H4 (cell line): ENCODE results near the gene RPSA. TPM values are rescaled to one million over a fixed set of nuclear protein-coding genes. Genes with fewer than 3 reads are reported as not detected.
"Not testable (repeated sequence)": the region's sequence is repeated elsewhere in the genome, so short reads cannot be mapped to it uniquely, and the experiment has no call there.

Experiments
- DNase-seq: peaks from one replicate; pipeline ENCODE4 v3.0.0-alpha.2; 2015; ENCODE audit warnings: low spot score
- total RNA-seq: library from RNA; depleted of rRNA; stranded (reverse); fragments of >200 nt; shearing (Covaris generic); gene quantifications from 2 replicates; pipeline ENCODE4 v1.2.3, GENCODE V29; 2014; rRNA removed

RPSA gene
- total RNA-seq, result 2,268 and 2,637 TPM in 2 replicates

DNA sequence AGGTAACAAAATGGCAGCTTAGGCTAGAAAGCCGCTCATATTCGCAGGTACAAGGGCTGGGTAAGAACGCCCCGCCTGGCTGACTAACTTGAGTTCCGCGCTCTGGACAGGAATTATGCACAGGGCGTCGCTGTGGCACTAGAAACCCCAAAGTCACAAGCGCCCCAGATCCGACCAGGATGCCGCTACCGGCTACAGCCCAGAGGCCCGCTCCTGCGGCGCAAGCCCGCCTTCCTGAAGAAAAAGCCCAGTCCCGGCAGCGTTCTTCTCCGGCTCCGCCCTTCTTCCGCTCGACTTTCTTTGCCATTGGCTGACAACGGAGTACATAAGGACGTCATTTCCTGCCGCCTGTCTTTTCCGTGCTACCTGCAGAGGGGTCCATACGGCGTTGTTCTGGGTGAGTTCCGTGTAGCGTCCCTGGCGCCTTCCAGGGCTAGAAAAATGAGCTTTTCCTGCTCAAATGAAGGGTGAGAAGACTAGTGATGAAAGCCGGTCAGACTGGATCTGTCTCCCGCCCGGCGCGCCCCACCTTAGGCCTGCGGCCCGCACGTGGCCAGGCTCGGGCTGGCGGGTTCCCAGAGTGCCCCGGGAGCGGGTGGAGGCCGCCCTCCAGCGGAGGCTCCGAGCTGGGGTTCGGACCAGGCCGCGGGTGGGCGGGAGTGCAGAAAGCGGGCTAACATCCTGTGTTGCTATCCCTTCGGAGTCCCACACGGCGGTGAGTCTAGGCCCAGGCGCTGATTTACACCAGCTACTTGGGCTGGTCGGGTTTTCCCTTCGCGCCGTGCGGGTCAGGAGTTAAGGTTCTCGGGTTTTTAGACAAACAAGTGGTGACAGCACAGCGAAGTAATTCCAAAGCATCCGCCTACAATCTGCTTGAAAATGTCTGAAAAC is at the start of gene RPSA:
TSS of gene RPSA (plus strand) at position 353 of the 891 bp plus-strand sequence. CDS start 934 bp downstream, outside the sequence.
- DNase-seq, result peak; percentile 91

DNA sequence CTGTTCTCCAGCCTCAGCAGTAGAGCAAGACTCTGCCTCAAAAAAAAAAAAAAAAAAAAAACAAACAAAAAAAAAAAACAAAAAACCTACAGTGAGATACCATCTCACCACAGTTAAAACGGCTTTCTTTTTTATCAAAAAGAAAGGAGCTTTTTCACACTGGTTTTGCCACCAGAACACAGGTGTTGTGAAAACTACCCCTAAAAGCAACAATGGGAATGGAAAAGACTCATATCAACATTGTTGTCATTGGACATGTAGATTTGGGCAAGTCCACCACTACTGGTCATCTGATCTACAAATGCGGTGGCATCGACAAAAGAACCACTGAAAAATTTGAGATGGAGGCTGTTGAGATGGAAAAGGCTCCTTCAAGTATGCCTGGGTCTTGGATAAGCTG is 48.2 kb upstream of the RPSA start:
- no peak for DNase-seq

DNA sequence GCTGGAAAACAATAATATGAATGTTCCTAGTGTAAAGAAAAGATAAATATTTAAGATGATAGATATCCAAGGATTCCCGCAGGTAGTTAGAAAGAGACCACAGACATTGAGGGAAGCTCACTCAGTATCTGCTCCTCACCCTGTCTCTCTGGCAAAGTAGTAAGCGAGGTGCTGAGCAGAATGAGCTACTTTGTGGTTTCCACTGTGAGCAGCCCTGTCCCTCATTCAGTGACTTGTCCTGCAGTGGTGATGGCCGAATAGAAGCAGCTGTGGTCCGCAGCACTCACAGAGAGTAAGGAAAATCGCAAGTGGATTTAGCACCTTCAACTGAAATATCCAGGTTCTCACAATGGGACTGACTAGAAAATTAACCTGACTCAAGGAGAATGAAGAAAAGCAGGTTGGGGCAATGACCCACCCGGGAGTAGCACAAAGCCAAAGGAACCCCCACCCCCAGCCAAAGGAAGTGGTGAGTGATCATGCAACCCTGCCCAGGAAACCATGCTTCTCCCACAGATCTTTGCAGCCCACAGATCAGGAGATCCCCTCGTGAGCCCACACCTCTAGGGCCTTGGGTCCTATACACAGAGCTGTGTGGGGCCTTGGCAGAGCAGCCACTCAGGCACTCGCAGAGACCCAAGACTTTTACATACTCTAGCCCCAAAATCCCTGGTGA is 45.1 kb upstream of the RPSA start:
- DNase-seq, result no peak

DNA sequence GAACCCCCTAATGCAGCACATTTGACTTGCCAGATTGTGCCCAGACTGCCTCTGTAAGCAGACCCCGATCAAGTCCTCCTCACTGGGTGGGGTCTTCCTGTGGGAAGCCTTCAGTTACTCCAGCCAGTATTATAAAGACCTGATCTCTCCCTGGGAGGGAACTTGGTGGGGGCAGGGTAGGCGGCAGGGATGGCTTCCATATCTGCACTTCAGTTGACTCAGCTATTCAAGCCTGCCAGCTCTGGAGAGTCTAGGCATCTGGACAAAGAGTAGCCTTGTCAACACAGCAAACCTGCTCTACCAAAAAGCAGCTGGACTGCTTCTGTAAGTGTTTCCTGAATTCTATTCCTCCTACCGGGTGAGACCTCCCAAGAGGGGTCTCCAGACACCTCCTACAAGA is 44.3 kb upstream of the RPSA start:
- DNase-seq, result no peak

DNA sequence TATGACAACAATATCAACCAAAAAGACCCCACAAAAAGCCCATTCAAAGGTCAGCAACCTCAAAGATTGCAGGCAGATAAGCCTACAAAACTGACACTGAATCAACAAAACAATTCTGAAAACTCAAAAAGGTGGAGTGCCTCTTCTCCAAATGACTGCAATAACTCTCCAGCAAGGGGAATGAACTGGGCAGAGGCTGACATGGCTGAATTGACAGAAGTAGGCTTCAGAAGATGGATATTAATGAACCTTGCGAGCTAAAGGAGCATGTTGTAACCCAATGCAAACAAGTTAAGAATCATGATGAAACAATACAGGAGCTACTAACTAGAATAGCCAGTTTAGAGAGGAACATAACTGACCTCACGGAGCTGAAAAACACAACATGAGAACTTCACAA is 43.7 kb upstream of the RPSA start:
- DNase-seq, result no peak

DNA sequence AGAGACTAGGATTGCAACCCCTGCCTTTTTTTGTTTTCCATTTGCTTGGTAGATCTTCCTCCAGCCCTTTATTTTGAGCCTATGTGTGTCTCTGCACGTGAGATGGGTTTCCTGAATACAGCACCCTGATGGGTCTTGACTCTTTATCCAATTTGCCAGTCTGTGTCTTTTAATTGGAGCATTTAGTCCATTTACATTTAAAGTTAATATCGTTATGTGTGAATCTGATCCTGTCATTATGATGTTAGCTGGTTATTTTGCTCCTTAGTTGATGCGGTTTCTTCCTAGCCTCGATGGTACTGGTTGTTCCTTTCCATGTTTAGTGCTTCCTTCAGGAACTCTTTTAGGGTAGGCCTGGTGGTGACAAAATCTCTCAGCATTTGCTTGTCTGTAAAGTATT is 36.1 kb upstream of the RPSA start:
- not testable (repeated sequence) for DNase-seq

DNA sequence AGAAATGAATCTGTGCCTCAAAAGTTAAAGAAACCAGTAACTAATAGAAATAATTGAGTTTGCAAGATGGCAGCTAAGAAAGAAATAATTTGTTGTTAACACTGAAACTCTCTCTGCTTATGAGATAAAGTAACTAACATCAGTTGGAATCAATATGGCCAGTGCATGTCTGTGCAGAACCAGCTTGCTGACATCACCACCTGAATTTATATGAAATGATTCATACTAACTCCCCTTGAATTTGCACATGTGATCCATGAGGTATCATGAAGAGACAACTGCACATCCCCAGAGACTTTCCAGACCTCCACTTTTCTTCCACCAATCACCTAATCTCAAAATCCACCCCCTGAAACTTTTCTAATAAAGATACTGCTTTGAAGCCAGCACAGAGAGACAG is 33.7 kb upstream of the RPSA start:
- DNase-seq, result no peak

DNA sequence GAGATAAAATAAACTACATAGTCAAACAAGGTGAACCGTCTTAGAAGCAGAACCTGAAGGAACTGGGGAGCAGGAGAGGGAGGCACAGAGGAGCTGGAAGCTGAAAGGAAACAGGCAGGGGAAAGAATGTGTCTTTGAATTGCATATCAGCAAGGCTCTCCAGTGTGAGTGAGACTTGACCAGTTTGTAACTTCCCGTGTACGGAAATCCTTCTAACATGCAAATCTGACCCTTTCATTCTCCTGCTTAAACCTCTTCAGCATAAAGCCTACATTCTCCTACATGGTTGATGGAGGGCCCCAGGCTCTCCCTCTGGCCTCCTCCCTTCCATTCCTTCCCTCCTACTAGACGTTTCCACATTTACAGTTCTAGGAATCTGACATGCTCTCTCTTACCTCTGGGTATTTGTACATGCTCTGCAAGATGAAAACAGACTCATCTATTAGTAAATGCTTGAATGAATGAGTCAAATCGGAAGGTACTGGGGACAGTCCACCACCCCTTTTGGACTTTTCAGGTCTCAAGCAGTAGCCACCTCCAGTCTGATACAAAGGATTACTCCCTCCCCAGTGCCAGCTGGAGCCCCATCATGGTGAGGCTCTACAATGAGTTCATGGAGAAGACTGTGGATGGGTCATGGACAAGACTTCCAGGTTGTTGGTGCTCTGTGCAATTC is 29.4 kb upstream of the RPSA start:
- DNase-seq, result no peak

DNA sequence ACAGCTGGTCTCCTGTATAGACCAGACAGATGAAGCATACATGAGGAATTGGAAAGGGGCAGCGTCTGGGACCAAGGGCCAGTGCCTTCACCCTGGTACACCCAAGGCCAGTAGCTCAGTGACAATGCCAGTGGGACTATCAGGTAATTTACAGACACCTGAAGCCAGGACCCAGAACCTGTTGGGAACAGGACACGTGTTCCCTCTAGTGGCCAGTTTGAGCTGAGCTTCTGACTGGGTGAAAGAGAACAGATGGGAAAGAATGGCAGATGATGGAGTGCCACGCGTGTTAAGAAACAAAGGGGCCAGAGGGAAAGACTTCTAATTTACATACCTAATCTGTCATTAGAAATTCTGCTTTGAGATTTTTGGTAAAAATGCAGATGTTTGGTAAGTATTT is 28.4 kb upstream of the RPSA start:
- peak; percentile 18 for DNase-seq

DNA sequence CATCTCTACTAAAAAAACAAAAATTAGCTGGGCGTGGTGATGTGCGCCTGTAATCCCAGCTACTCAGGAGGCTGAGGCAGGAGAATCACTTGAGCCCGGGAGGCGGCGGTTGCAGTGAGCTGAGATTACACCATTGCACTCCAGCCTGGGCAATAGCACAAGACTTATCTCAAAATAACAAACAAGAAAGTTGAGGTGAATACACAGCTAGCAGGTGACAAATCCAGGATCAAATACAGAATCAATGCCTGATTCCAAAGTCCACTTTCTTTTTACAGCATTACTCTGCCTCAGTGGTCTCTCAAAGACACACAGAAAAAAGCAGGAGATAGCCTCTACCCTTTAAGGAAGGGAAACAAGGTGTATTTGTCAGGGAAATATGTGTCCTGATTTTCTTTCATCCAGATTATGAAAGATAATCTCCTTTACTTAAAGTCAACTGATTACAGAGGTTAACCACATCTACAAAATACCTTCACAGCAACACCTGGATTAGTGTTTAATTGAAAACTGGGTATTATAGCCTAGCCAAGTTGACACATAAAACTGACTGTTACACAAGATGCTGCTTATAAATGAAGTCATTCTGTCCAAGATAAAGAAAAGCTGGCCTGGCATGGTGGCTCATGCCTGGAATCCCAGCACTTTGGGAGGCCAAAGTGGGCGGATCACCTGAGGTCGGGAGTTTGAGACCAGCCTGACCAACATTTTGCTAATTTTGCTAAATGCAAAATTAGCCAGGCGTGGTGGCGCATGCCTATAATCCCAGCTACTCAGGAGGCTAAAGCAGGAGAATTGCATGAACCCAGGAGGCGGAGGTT is 27.4 kb upstream of the RPSA start:
- no peak for DNase-seq

DNA sequence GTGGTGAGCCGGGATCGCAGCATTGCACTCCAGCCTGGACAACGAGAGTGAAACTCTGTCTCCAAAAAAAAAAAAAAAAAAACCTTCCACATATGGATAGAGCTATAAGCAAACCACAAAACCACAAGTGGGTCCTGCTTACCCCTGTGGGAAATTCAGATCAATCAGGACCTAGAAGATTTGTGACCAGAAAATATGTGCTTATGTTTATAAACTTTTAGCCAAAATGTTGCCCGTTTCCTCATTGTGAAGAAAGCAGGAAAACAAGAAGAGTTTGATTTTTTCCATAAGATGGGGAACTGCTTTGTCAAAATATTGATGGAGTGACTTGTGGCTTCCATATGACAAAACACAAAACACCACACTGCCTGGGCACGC is 26.8 kb upstream of the RPSA start:
- no peak for DNase-seq

DNA sequence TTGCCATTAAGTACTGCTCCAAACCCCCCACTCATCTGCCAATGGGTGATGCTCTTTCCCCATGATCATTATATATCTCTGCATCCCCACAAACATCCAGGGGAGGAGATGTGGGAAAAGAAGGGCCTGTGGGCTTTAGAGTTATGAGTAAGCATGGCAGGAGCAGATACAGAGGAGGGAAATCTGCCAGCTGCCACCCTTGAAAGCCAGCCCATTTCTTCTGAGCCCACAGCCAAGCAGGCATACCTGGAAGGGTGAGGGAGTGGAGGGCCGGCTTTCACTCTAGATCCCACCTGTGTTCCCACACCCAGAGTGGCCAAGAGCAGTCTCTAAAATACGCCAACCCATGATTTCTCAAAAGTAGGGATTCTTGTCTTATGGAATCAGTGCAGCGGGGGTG is 25.1 kb upstream of the RPSA start:
- no peak for DNase-seq

DNA sequence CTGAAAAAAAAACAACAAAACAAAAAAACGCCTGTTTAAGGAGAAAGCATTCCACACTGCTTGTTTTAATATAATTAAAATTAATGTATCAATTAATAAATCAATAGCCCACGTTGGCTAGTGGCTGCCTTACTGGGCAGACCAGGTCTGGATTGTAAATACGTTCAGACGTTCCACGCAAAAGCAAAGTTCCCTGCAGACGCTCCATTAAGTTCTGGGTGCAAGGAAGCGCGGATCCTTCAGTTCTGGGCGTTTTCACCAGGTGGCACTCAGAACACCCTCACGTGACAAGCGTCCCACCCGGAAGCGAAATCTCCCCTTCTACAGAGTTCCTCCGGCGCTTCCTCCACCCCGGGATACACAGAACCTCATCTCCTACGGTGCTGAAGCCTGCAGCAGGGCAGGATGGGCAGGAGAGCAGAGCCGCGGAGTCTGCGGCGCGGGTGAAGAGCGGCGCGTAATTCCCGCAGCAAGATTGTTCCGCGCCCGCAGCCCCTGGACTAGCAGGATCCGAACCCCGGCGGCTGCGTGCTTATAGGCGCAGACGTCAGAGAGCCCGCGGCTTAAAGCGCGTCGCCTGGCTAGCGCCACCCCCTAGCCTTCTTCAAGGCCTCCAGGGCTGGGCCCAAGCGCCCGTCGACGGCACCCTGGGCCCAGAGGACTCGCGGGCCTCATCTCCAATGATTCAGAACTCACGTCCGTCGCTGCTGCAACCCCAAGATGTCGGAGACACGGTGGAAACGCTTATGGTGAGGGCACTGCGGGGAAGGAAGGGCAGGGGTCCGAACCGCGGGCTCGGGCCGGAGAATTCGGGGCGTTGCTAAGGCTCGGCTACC is 23.3 kb upstream of the RPSA start, which contains the start of gene SLC25A38:
TSS of gene SLC25A38 (plus strand) at position 326 of the 836 bp plus-strand sequence. CDS start at position 681, 355 bp downstream.
- DNase-seq, result peak; percentile 78

DNA sequence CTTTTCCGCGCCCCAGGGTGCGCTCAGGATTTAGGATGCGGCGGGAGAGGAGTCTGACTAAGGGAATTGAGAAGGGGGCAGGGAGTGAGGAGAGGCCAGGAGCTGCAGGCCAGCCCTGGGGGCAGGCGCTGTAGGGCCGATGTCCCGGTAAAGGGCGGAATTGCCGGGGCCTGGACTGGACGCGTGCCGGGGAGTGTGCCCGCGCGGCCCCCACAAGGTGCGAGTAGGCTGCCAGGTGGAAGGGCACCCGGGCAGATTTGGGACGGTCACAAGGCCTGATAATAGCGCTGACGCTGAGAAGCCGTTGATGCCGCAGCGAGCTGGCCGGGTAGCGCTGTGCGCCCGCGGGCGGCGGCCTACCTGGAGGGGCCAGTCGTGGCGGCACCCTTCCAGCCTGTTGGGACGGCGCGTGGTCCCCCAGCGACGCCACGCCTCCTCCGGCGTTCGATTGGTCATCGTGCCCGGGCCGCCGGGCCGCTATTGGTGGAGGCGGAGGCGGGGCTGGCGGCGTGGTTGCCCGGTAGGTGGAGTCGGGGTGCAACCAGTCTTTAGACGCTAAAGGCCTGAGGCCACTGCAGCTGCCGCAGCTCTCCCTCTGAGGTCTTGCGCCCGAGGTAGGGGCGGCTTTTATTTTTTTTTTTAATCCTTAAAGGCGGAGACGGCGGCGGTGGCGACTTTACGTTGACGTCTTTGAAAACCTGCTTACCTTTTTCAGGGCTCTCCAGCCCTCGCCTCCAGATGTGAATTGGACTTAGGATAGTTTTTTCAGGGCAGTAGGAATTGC is 22.4 kb upstream of the RPSA start:
- peak; percentile 83 for DNase-seq

DNA sequence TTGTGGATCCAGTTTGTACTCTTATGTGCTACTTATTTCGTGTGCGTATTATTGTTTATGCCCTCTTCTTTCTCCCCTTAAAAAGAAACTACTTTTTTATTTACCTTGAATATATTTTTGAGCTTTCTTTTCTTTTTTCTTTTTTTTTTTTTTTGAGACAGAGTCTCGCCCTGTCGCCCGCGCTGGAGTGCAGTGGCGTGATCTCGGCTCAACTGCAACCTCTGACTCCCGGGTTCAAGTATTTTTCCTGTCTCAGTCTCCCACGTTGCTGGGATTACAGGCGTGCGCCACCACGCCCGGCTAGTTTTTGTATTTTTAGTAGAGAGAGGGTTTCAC is 21.9 kb upstream of the RPSA start:
- DNase-seq, result no peak

DNA sequence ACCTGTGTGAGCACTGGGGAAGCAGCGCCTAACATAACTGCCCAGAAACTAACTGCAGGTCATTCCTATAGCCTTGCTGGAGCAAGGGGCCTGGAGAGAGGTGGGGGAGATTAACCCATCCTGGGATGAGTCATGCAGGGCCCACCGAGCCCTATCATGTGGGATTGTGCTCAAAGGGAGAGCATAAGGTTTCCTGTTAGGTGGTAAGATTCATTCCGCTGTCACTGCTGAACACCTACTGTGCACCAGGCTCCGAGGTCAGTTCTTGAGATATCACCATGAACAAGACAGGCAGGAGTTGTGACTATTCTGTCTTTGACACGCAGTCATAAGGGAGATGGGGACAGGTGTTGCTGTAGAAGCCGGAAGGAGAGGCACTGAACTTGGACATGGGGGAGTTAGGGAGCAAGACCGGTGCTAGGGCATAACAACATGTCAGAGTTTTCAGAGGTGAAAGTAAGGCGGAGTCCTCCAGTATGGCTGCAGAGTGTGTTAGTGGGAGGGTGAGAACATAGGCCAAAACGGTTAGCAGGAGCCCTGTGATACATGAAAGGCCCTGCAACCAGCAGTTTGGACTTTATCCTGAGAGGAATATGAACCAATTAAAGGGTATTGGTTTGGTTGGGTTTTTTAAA is 20.9 kb upstream of the RPSA start:
- no peak for DNase-seq

DNA sequence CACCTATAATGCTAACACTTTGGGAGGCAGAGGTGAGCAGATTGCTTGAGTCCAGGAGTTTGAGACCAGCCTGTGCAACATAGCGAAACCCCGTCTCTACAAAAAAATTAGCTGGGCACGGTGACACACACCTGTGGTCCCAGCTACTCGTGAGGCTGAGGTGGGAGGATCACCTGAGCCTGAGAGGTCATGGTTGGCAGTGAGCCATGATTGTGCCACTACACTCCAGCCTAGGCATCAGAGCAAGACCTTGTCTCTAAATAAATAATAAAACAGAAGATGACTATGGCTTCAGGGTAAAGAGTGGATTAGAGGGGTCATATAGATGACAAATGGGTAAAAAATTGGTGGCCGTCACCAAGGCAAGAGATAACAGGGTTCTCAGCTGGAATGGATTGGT is 20.2 kb upstream of the RPSA start:
- DNase-seq, result no peak

DNA sequence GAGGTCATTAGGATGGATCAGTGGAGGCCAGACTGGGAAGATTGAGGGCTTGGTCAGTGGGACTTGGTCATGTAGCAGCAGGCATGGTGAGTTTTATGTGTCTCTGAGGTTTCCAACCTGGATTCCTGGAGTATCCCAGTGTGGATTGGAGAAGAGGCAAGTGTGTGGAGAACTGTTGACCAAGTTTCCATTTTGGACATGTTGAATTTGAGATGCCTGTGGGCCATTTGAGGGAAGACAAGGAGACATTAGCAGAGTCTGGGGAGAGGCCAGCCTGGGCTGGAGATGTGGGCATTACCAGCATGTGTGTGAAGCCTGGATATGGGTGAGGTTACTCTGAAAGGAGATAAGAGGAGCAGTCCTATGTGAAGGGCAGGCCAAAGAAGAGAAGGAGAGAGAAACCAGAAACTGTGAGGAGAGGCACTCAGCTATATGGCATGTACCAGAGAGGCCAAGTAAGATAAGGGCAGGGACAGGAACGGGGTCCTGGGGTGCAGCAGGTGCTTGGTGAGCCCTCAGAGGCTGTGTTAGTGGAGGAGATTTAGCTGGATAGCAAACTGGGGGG is 19.0 kb upstream of the RPSA start:
- DNase-seq, result no peak

DNA sequence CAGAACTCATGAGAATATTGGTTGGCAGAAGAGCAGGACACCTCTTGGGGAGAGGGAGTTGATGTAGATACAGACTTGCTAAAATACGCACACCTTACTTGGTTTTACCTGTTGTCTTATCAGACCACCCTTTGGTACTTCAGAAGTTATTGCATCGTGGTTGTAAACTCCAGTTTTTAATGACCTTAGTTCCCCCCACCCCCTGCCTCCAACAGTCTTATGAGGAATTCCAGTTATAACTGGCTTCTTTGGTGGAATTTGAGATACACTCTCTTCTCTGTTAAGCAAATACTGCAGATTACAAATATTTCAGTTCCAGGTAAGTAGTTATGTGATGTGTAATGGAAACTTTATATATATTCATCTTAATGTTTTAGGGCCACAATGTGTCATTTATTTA is 18.4 kb upstream of the RPSA start:
- no peak for DNase-seq
